PFSK-1 (cell line): ENCODE measurements around the gene COMP.

Source experiments
- FOXP2 ChIP-seq: optimal IDR thresholded peaks from 2 replicates; pipeline ENCODE3; 2011; ENCODE audit warnings: borderline replicate concordance, control low read depth, inconsistent platforms; ENCODE audit not compliant: insufficient read depth; ENCODE audit errors: extremely low read length, extremely low read depth
- POLR2AphosphoS5 ChIP-seq: IDR thresholded peaks from 2 replicates; pipeline ENCODE4 v1.6.1; 2012; ENCODE audit warnings: low read depth, mild to moderate bottlenecking, control low read depth, low read length, moderate library complexity
- SIN3A ChIP-seq: IDR thresholded peaks from 2 replicates; pipeline ENCODE4 v1.6.1; 2012; ENCODE audit warnings: mild to moderate bottlenecking, low read length, moderate library complexity, borderline replicate concordance; ENCODE audit not compliant: insufficient read depth
- TAF1 ChIP-seq: IDR thresholded peaks from 2 replicates; pipeline ENCODE4 v1.6.1; 2012; ENCODE audit warnings: low read length, control low read depth, borderline replicate concordance; ENCODE audit not compliant: insufficient read depth
- TF ChIP-seq, protein P1 (sequence below), 2 experiments: IDR thresholded peaks; 2 replicates each; pipeline versions ENCODE4 v1.6.1 to v1.8.0; 2011 to 2012; ENCODE audit warnings: low read depth in 2 of 2, low read length in 2 of 2, control low read depth in 1 of 2, inconsistent platforms in 1 of 2, mild to moderate bottlenecking in 1 of 2, moderate library complexity in 1 of 2; ENCODE audit not compliant: insufficient read depth in 1 of 2

DNA sequence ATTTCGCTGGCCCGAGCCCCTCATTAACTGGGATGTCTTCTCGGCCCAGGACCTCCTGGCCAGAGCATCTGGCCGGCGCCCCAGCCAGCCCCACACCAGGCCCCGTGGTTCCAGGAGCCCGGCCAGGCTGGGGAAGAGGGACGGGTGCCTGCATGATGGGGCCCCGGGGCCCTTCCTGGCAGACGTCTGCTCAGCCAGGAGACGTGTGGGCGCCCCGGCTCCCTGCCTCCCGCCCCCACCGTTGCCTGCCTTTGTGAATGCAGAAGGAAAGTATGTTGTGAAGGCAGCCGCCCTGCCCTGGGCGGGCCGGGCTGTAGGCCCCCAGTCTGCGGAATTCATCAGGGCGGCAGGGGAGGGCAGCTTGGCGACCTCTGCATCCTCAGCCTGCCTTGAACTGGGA, 4.4 kb upstream of the COMP start:
- TF ChIP-seq POLR2AphosphoS5 (no peak), SIN3A (no peak), TAF1 (no peak), FOXP2 (no peak)
- TF ChIP-seq, protein P1, sequence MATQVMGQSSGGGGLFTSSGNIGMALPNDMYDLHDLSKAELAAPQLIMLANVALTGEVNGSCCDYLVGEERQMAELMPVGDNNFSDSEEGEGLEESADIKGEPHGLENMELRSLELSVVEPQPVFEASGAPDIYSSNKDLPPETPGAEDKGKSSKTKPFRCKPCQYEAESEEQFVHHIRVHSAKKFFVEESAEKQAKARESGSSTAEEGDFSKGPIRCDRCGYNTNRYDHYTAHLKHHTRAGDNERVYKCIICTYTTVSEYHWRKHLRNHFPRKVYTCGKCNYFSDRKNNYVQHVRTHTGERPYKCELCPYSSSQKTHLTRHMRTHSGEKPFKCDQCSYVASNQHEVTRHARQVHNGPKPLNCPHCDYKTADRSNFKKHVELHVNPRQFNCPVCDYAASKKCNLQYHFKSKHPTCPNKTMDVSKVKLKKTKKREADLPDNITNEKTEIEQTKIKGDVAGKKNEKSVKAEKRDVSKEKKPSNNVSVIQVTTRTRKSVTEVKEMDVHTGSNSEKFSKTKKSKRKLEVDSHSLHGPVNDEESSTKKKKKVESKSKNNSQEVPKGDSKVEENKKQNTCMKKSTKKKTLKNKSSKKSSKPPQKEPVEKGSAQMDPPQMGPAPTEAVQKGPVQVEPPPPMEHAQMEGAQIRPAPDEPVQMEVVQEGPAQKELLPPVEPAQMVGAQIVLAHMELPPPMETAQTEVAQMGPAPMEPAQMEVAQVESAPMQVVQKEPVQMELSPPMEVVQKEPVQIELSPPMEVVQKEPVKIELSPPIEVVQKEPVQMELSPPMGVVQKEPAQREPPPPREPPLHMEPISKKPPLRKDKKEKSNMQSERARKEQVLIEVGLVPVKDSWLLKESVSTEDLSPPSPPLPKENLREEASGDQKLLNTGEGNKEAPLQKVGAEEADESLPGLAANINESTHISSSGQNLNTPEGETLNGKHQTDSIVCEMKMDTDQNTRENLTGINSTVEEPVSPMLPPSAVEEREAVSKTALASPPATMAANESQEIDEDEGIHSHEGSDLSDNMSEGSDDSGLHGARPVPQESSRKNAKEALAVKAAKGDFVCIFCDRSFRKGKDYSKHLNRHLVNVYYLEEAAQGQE (IDR thresholded peaks at IDR 0.05; ENCODE audit: insufficient read depth in 1 of 2, low read depth in 2 of 2, low read length in 2 of 2) = no peak
